HG02763 (cell line): ENCODE measurements around the gene PVALEF.

Source experiments
- ATAC-seq: cut with Tn5 transposase; IDR thresholded peaks from one replicate; pipeline ENCODE4 v1.9.1; 2021; ENCODE audit warnings: mild to moderate bottlenecking, moderate library complexity; ENCODE audit not compliant: unreplicated experiment

PVALEF gene

GRCh38 chr17:81180836-81181810, 15.8 kb downstream of the PVALEF start:
- ATAC-seq = no peak

- no peak for ATAC-seq
These were observed 16.5 kb downstream of the PVALEF start for GRCh38 chr17:81181811-81182185.

- no peak for ATAC-seq
These were observed 17.3 kb downstream of the PVALEF start for GRCh38 chr17:81182596-81182995.

- no peak for ATAC-seq
These were observed 18.0 kb downstream of the PVALEF start for GRCh38 chr17:81183316-81183715.

GRCh38 chr17:81183807-81184206, 18.5 kb downstream of the PVALEF start:
- no peak for ATAC-seq

GRCh38 chr17:81184555-81184954, 19.2 kb downstream of the PVALEF start:
- no peak for ATAC-seq

GRCh38 chr17:81186203-81186602, 20.9 kb downstream of the PVALEF start:
- ATAC-seq = no peak

- no peak for ATAC-seq
These were observed 21.8 kb downstream of the PVALEF start for GRCh38 chr17:81187120-81187519.

- no peak for ATAC-seq
These were observed 22.5 kb downstream of the PVALEF start for GRCh38 chr17:81187586-81188490.

GRCh38 chr17:81188491-81188840, 23.2 kb downstream of the PVALEF start:
- no peak for ATAC-seq

- ATAC-seq = no peak
These were observed 23.7 kb downstream of the PVALEF start for GRCh38 chr17:81189016-81189415.

- no peak for ATAC-seq
These were observed 24.6 kb downstream of the PVALEF start for GRCh38 chr17:81189670-81190530.

- ATAC-seq = no peak
These were observed 25.3 kb downstream of the PVALEF start for GRCh38 chr17:81190591-81190990.

GRCh38 chr17:81191116-81191515, 25.8 kb downstream of the PVALEF start:
- ATAC-seq = no peak

- ATAC-seq = no peak
These were observed 26.3 kb downstream of the PVALEF start for GRCh38 chr17:81191646-81192045.

- ATAC-seq = no peak
These were observed 27.2 kb downstream of the PVALEF start for GRCh38 chr17:81192386-81193050.

GRCh38 chr17:81193051-81193410, 27.7 kb downstream of the PVALEF start:
- no peak for ATAC-seq

- no peak for ATAC-seq
These were observed 28.3 kb downstream of the PVALEF start for GRCh38 chr17:81193470-81194224.

- ATAC-seq = no peak
These were observed 29.0 kb downstream of the PVALEF start for GRCh38 chr17:81194225-81194760.
